Ovary (tissue), 9 donors: Measurements from ENCODE around the gene NID1. TPM values are rescaled to one million over a fixed set of nuclear protein-coding genes. Genes with fewer than 3 reads are reported as not detected.

Experiments used
- DNase-seq, 5 donors: peaks; one replicate each; pipeline ENCODE4 v3.0.0-alpha.2; 2019 to 2020
- H3K27ac ChIP-seq, 2 donors: fragments of 200-600 bp; one replicate each; pipeline versions ENCODE4 v1.5.1 to v1.8.0; 2019 to 2022
- H3K27me3 ChIP-seq: fragments of 200-600 bp; one replicate; pipeline ENCODE4 v1.8.0; 2022
- H3K36me3 ChIP-seq: fragments of 200-600 bp; sonication (generic); one replicate; pipeline ENCODE4 v1.5.1; 2019
- H3K4me1 ChIP-seq: one replicate; pipeline ENCODE4 v1.8.1; 2013; ENCODE audit warnings: mild to moderate bottlenecking, moderate library complexity; ENCODE audit not compliant: insufficient read depth
- H3K4me3 ChIP-seq: fragments of 200-600 bp; sonication (generic); one replicate; pipeline ENCODE4 v1.5.1; 2017
- H3K9me3 ChIP-seq, 2 donors: fragments of 200-600 bp in 1 of 2; sonication (generic) in 1 of 2; one replicate each; pipeline versions ENCODE4 v1.5.1 to v1.8.1; 2013 to 2019; ENCODE audit warnings: mild to moderate bottlenecking in 1 of 2, moderate library complexity in 1 of 2
- CTCF ChIP-seq, 3 donors: fragments of 450-650 bp in 2 of 3; fragments of 200-600 bp in 1 of 3; IDR thresholded peaks; one replicate each; pipeline versions ENCODE4 v1.5.1 to v1.8.0; 2016 to 2022; ENCODE audit warnings: antibody characterized with exemption in 3 of 3, mild to moderate bottlenecking in 1 of 3
- EP300 ChIP-seq: sonication (generic); formaldehyde crosslinking; IDR thresholded peaks from one replicate; pipeline ENCODE4 v1.6.1; 2017; ENCODE audit warnings: antibody characterized with exemption
- POLR2A ChIP-seq: fragments of 450-650 bp; IDR thresholded peaks from one replicate; pipeline ENCODE4 v1.6.1; 2017; ENCODE audit warnings: antibody characterized with exemption, mild to moderate bottlenecking, moderate library complexity
- WGBS, 3 donors: extraction: QIAGEN DNeasy Blood & Tissue Kit in 1 of 3; methylation state at CpG; one replicate each; pipeline versions ENCODE4 v1.1.5 to v1.1.7; 2013 to 2017; 5-methylcytosine and 5-hydroxymethylcytosine counted together
- intact Hi-C, 4 donors: fragments of 100-400 bp; cut with DNase I; formaldehyde crosslinking; loops; one replicate each; pipeline versions ENCODE4 v1.11.0 to v1.15.1; 2022 to 2023
- polyA plus RNA-seq, 2 donors: library from polyadenylated mRNA; stranded (reverse); fragments of 200-250 nt in 1 of 2; fragments of 350-450 nt in 1 of 2; fragmentation: Illumina TruSeq in 1 of 2; extraction: RNeasy Lipid Tissue Mini Kit (QIAGEN cat#74804) in 1 of 2; gene quantifications; one replicate each; pipeline ENCODE4 v1.2.3, GENCODE V29; 2013 to 2014
- total RNA-seq, 7 donors: library from RNA; depleted of rRNA in 2 of 7; stranded (reverse); fragments of >200 nt in 2 of 7; fragmentation: NEBNext Ultra II Directional in 3 of 7; extraction: Animal tissue kit (Norgen Biotek cat#: 25700) in 3 of 7; gene quantifications; one replicate each; pipeline versions ENCODE4 v1.1.0 to v1.2.4, GENCODE V29; 2016 to 2023
- donor health status: DM: no; HTN: no; CAD: no; lungs with moderate emphysema.
- donor health status: DM: no; HTN: no; CAD: no.
- donor health status: Bipolar disorder and iron deficiency.
- donor health status: DM: yes; HTN: yes; CAD: no.
- donor health status: DM: no; HTN: no; CAD: no.
- donor health status: DM: yes; HTN: yes; CAD: no.

NID1 gene
- total and polyA plus RNA-seq, 9 donors, result 59.2 to 147 (median 76.4) TPM

DNA sequence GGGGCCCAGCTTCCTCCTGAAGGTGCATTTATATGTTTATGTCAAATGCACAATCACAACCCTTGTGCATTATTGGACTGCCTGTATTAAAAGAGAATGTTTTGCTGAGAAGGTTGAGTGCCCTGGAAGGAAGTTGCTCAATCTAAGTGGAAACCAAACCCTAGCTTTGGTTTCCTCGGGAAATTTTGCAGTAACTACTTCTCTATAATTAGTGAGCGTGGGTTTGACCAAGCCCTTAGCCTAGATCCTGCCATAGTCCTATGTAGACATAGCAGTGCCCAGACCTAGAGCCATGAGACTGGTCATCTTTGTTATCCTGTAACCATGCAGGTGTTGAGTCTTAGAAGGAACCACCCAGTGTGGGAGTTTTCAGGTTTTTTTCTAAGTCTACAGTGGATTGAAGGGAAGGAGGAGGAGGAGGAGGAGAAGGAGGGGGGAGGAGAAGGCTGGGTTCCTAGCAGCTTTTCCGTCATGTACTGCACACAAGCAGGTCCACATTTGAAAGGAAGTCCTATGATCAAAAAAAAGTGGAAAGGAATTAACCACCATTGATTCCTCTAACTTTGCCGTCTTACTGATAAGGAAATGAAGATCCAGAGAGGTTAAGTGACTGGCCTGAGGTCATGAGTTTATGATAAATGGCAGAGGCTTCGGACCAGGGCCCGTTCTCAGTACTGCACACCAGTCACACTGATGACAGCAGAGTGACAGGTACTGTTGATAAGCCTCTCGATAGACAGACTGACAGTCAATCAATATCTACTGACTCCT, 126.0 kb downstream of the NID1 start:
- Histone ChIP-seq H3K36me3 (no peaks in the 10 kb centered on the region), H3K27me3 (no peaks in the 10 kb centered on the region), H3K27ac (no peak overlapping the region), H3K4me1 (peaks cover 4% of the 10 kb centered on the region), H3K4me3 (no peak overlapping the region), H3K9me3 (no peaks in the 10 kb centered on the region)
- 61 to 70% (median 65%) methylated on average over 7 of the region's 7 CpGs for WGBS, 3 donors
- TF ChIP-seq CTCF (IDR thresholded peaks at IDR 0.05) (no peak), EP300 (no peak), POLR2A (no peak)
- intact Hi-C loops, result no loop called here
- DNase-seq, result no peak

DNA sequence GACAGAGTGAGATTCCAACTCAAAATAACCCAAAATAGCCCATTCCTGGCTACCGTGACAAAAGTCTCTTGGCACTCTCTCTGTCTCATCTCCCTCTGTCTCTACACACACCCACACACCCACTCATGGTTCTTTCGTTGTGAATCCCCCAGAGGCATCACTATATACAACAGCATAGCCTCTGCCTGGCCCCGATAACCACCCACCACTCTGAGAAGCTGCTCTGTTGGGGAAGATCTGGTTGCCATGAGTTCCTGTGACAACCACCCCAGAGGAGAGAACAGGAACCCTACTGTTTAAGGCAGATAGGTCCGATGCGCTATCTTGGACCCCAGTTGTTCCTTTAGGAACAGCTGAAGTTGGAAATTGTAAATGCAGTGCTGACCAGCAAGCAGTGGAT, 127.8 kb downstream of the NID1 start:
- Histone ChIP-seq H3K4me1 (no peaks in the 10 kb centered on the region), H3K4me3 (no peak overlapping the region), H3K27me3 (no peaks in the 10 kb centered on the region), H3K9me3 (no peaks in the 10 kb centered on the region), H3K27ac (no peak overlapping the region), H3K36me3 (no peaks in the 10 kb centered on the region)
- TF ChIP-seq EP300, result no peak
- no peak for TF ChIP-seq CTCF (IDR thresholded peaks at IDR 0.05)
- no peak for TF ChIP-seq POLR2A
- intact Hi-C loops, result no loop called here
- 78 to 85% (median 84%) methylated on average over 5 of the region's 5 CpGs for WGBS, 3 donors
- DNase-seq, result no peak

DNA sequence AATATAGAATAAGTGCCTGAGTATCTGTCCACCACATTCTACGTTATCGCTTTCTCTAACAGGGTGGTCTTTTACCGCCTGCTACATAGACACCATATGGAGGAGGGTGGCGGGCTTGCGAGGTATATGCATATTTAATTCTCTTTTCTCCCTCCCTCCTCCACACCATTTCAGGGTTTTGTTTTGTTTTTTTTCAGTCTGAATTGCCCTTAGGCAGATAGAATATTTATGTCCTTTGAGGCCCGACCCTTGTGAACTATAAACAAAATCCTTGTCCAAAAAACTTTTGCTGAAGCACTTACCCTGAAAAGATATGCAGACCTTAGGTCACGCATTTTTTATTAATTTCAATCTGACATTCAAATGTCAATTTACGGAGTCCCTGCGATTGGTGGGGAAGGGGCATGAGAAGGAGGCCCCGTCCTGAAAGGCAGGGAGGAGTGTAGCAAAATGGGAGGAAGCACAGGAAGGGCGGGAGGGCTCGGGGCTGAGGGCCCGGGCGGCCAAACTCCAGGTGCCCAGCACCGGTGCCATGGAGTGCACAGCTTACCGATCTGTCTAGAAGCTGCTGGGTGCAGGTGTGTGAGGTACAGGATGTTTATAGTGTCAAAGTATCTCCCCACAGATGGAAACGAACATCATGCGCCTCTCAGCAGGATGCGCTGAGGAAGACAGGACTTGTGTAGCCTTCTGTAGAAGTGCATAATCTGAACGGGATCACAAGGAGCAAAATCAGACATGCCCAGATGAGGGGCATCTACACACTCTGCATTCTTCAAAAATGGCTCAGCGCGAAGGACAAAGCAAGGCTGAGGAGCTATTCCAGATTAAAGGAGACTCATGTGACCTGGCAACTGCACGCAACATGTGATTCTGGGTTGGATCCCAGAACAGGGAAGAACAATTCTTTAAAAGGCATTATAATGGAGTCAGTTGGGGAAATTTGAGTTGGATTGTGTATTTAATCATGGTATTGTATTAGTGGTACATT, 129.4 kb downstream of the NID1 start:
- TF ChIP-seq POLR2A, result no peak
- TF ChIP-seq CTCF (IDR thresholded peaks at IDR 0.05), result no peak
- TF ChIP-seq EP300, result no peak
- Histone ChIP-seq H3K36me3 (no peaks in the 10 kb centered on the region), H3K9me3 (no peaks in the 10 kb centered on the region), H3K4me1 (peaks cover under 1% of the 10 kb centered on the region), H3K4me3 (no peak overlapping the region), H3K27ac (no peak overlapping the region), H3K27me3 (no peaks in the 10 kb centered on the region)
- intact Hi-C loops, result no loop called here
- DNase-seq, result peak in 4 of 5 donors; percentile 38 to 66 (median 57)
- 48 to 62% (median 49%) methylated on average over 23 of the region's 23 CpGs for WGBS, 3 donors

DNA sequence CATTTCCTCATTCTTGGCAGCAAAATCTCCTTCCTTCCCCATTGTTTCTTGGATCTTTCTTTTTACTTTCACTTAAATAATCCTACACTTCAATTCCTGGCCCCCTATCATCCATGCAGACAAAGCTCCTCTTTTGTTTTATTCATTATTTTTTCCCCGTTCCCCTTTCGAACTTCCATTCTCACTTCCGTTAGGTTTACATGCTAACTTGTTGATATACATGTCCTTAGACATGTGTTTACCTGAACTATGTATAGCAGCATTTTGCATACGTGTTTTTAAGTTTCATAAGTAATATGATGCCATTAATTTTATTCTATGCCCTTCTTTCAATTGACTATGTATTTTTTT, 131.1 kb downstream of the NID1 start:
- no peak overlapping the region for H3K4me3 ChIP-seq
- no peak overlapping the region for H3K27ac ChIP-seq
- no peaks in the 10 kb centered on the region for H3K27me3 ChIP-seq
- TF ChIP-seq EP300 (no peak), CTCF (IDR thresholded peaks at IDR 0.05) (no peak)
- no peaks in the 10 kb centered on the region for H3K36me3 ChIP-seq
- DNase-seq, result no peak
- 89 to 92% (median 90%) methylated on average over 4 of the region's 4 CpGs for WGBS, 3 donors
- peaks cover 2% of the 10 kb centered on the region for H3K4me1 ChIP-seq
- H3K9me3 ChIP-seq, result no peaks in the 10 kb centered on the region
- intact Hi-C loops, result no loop called here
